K562 (cell line): ENCODE results near the gene CXCL5. TPM values are rescaled to one million over a fixed set of nuclear protein-coding genes. Genes with fewer than 3 reads are reported as not detected.

Experiments
- ATAC-seq: fragments of 200-7000 bp; cut with Tn5 transposase; 3 replicates; pipeline ENCODE4 v1.9.1; 2020; ENCODE audit warnings: moderate library complexity
- BruUV-seq: library from RNA; stranded (reverse); fragments of 400-500 nt; replicated peaks from 2 replicates; lab custom pipeline; 2021; lab: Mats Ljungman, UMichigan
- CTCF ChIA-PET: fragments of 300-600 bp; formaldehyde crosslinking; extraction: SDS; loops from one replicate; lab custom pipeline; 2021; ENCODE audit warnings: low intra/inter-chr PET ratio; lab: Yijun Ruan, JAX
- POLR2A ChIA-PET: fragments of 300-600, 350-650 bp; sonication (Branson Sonifier 250); formaldehyde crosslinking; extraction: SDS; loops from one replicate; lab custom pipeline; 2021; ENCODE audit warnings: antibody characterized with exemption, inconsistent platforms; lab: Yijun Ruan, JAX
- DNase-seq, 4 experiments: peaks; one replicate each; pipeline versions ENCODE4 v3.0.0 to v3.0.0-alpha.2; 2011 to 2018; ENCODE audit warnings: low spot score in 3 of 4, mixed read lengths in 3 of 4; ENCODE audit errors: extremely low read depth in 1 of 4
- FAIRE-seq: peaks from 2 replicates; lab custom pipeline; 2011; peaks lifted over from hg19 to GRCh38; lab: Jason Lieb, UNC
- H2AFZ ChIP-seq: 2 replicates; pipeline ENCODE4 v1.6.0; 2011; ENCODE audit warnings: low read depth, low read length, control low read depth, inconsistent platforms
- H3K27ac ChIP-seq: fragments of 200-600 bp; 3 replicates; pipeline ENCODE4 v1.8.0; 2011; ENCODE audit warnings: low read depth, mild to moderate bottlenecking, control low read depth, inconsistent platforms, low read length, moderate library complexity, mixed read lengths; ENCODE audit errors: extremely low read depth
- H3K27me3 ChIP-seq, 2 experiments: fragments of 300-600 bp in 1 of 2; 2 replicates in 1 of 2; 3 replicates in 1 of 2; pipeline versions ENCODE4 v1.6.0 to v1.8.0; 2011; ENCODE audit warnings: inconsistent platforms in 2 of 2, low read length in 2 of 2, mild to moderate bottlenecking in 1 of 2, mixed read lengths in 1 of 2, moderate library complexity in 1 of 2; ENCODE audit not compliant: control insufficient read depth in 2 of 2, insufficient read depth in 2 of 2
- H3K36me3 ChIP-seq: fragments of 300-600 bp; 3 replicates; pipeline ENCODE4 v1.8.0; 2011; ENCODE audit warnings: mild to moderate bottlenecking, low read length, inconsistent platforms; ENCODE audit not compliant: control insufficient read depth, insufficient read depth
- H3K4me1 ChIP-seq, 2 experiments: fragments of 200-600 bp in 1 of 2; replicated peaks in 1 of 2; 2 replicates in 1 of 2; 3 replicates in 1 of 2; pipeline versions ENCODE4 v1.5.1 to v1.8.0; 2011; ENCODE audit warnings: inconsistent platforms in 2 of 2, low read length in 2 of 2, mild to moderate bottlenecking in 1 of 2, mixed read lengths in 1 of 2, moderate library complexity in 1 of 2; ENCODE audit not compliant: control insufficient read depth in 2 of 2, insufficient read depth in 2 of 2
- H3K4me2 ChIP-seq: 2 replicates; pipeline ENCODE4 v1.6.1; 2011; ENCODE audit warnings: low read length, control low read depth, inconsistent platforms, mixed read lengths; ENCODE audit not compliant: insufficient read depth
- H3K4me3 ChIP-seq: fragments of 200-600 bp; sonication (generic), shearing (Covaris generic); 2 replicates; pipeline ENCODE4 v1.5.1; 2016; ENCODE audit warnings: control low read depth, inconsistent platforms
- H3K79me2 ChIP-seq: fragments of 200-600 bp; 3 replicates; pipeline ENCODE4 v1.8.0; 2011; ENCODE audit warnings: low read length, inconsistent platforms; ENCODE audit not compliant: control insufficient read depth, insufficient read depth
- H3K9ac ChIP-seq, 2 experiments: 2 replicates each; pipeline versions ENCODE4 v1.6.0 to v1.6.1; 2011; ENCODE audit warnings: low read depth in 2 of 2, low read length in 2 of 2, control low read depth in 1 of 2, inconsistent platforms in 1 of 2, mild to moderate bottlenecking in 1 of 2, mixed read lengths in 1 of 2; ENCODE audit not compliant: insufficient read depth in 1 of 2
- H3K9me1 ChIP-seq: one replicate; pipeline ENCODE4 v1.6.0; 2011; ENCODE audit warnings: inconsistent platforms, mild to moderate bottlenecking, low read length, moderate library complexity; ENCODE audit not compliant: control insufficient read depth, insufficient read depth
- H3K9me3 ChIP-seq: replicated peaks from 2 replicates; pipeline ENCODE4 v1.5.1; 2011; ENCODE audit warnings: low read depth, low read length, inconsistent platforms; ENCODE audit not compliant: control insufficient read depth, insufficient read depth
- H4K20me1 ChIP-seq: replicated peaks from 2 replicates; pipeline ENCODE4 v1.6.1; 2011; ENCODE audit warnings: low read length, inconsistent platforms, mixed read lengths; ENCODE audit not compliant: control insufficient read depth, insufficient read depth
- CTCFL ChIP-seq: IDR thresholded peaks from 2 replicates; pipeline ENCODE4 v1.6.1; 2011; ENCODE audit warnings: borderline replicate concordance, low read depth, mild to moderate bottlenecking, moderate library complexity, low read length; ENCODE audit not compliant: insufficient read depth, poor library complexity, severe bottlenecking
- MEIS2 ChIP-seq: fragments of 450-650 bp; IDR thresholded peaks from 2 replicates; pipeline ENCODE4 v1.6.1; 2014; ENCODE audit warnings: mild to moderate bottlenecking; ENCODE audit not compliant: partially characterized antibody
- MTA3 ChIP-seq: fragments of 450-650 bp; formaldehyde crosslinking; IDR thresholded peaks from 2 replicates; pipeline ENCODE4 v1.6.1; 2017; ENCODE audit warnings: mild to moderate bottlenecking, borderline replicate concordance
- ZFP36 ChIP-seq: fragments of 150-350 bp; IDR thresholded peaks from 2 replicates; pipeline ENCODE4 v1.6.1; 2018; ENCODE audit warnings: low read length, low read depth; ENCODE audit not compliant: partially characterized antibody
- ZNF3 ChIP-seq: fragments of 250-450 bp; sonication (Bioruptor Pico); IDR thresholded peaks from 2 replicates; pipeline ENCODE4 v1.5.0; 2021; ENCODE audit warnings: mild to moderate bottlenecking, moderate library complexity
- ZNF431 ChIP-seq: sonication (generic); formaldehyde crosslinking; IDR thresholded peaks from 2 replicates; pipeline ENCODE4 v1.8.0; 2022; ENCODE audit warnings: mild to moderate bottlenecking, missing genetic modification reagents
- WGBS: fragments of 100-300 bp; shearing (Covaris generic); methylation state at CpG from one replicate; pipeline ENCODE4 v1.1.6; 2016; ENCODE audit warnings: low coverage, mixed read lengths; ENCODE audit not compliant: insufficient coverage; ENCODE audit errors: missing lambda C conversion rate; 5-methylcytosine and 5-hydroxymethylcytosine counted together
- in situ Hi-C: fragments of 300-500 bp; cut with MboI; formaldehyde crosslinking; loops from 4 replicates; pipeline ENCODE4 v1.15.0; 2018; ENCODE audit warnings: inconsistent platforms, mixed read lengths
- intact Hi-C: fragments of 100-400 bp; cut with micrococcal nuclease; formaldehyde crosslinking; loops from 2 replicates; pipeline ENCODE4 v1.14.2; 2022
- polyA plus RNA-seq, 8 experiments: library from polyadenylated mRNA; depleted of rRNA in 4 of 8; stranded (reverse) in 5 of 8; unstranded in 3 of 8; fragments of >200 nt; fragmentation: Nextera tagmentation in 2 of 8; fragmentation: Illumina TruSeq in 1 of 8; extraction: Ambion mirVana in 2 of 8; extraction: Trizol in 1 of 8; gene quantifications; 2 replicates each; pipeline versions ENCODE4 v1.2.1 to v1.2.3, GENCODE V29; 2011 to 2014; ENCODE audit warnings: inconsistent platforms in 1 of 8, missing spikeins in 1 of 8
- total RNA-seq, 7 experiments: library from RNA; depleted of rRNA in 6 of 7; stranded (reverse); fragments of >200 nt in 6 of 7; fragmentation: Illumina TruSeq in 2 of 7; extraction: Trizol in 2 of 7; gene quantifications; 2 replicates each; pipeline versions ENCODE4 v1.2.1 to v1.2.3, GENCODE V29; 2011 to 2021; ENCODE audit warnings: low replicate concordance in 1 of 7

The CXCL5 gene
- total and polyA plus RNA-seq, 9 of the 15 experiments (the other 6 are each of a cell fraction or from before 2014, with no cell fraction given) = not detected

DNA sequence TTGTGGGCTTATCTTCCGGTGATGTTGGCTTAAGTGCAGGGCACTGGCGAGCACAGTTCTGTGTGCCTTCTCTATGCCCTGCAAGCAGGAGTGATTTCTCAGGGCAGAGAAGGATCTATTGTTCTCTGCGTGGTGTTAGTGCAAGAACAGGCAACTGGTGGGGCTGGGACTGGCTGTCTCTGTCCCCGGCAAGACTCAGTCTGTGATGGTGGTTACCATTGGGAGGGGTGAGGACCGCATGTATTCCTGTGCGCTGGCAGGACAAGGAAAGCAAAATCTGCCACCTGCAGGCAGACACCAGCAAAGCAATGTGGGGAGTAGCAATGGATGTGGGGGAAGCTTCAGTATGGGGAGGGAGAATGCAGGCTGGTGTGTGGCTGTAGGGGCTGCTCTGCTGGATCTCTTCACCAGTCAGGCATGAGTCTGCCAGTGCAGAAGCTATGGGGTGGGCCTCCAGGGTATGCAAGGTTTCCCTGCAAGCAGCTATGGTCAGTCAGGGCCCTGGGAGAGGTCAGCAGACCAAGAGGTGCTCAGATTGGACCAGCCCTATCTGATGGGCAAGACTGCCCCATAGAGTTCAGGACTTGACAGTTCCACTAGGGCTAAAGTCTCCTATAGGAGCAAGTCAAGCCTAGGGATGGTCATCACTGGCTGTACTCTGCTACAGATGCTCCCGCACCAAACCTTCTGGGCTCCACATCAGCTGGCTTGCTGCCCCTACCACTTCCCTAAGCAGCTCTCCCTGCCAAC is 33.4 kb downstream of the CXCL5 start (continued):
- peak; percentile 30 for TF ChIP-seq CTCFL
- TF ChIP-seq ZNF3 (CRISPR knock-in tag) = no peak
- TF ChIP-seq MEIS2 = no peak
- TF ChIP-seq, all 486 proteins: peak for 6

DNA sequence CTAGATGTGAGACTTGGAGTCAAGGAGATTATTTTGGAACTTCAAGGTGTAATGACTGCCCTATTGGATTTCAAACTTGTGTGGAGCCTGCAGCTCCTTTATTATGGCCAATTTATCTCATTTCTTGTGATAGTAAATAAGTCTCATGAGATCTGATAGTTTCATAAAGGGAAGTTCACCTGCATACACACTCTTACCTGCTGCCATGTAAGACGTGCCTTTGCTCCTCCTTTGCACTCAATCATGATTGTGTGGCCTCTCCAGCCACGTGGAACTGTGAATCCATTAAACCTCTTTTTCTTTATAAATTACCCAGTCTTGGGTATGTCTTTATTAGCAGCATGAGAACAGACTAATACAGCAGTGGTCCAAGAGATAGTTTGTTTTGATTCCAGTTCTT is 35.8 kb downstream of the CXCL5 start:
- Histone ChIP-seq H4K20me1 (no peaks in the 10 kb centered on the region), H3K36me3 (no peaks in the 10 kb centered on the region), H3K9me3 (peaks cover 7% of the 10 kb centered on the region), H3K4me2 (no peak overlapping the region), H2AFZ (no peak overlapping the region), H3K27me3 (no peaks in the 10 kb centered on the region), H3K4me1 (no peaks in the 10 kb centered on the region), H3K27ac (no peak overlapping the region), H3K4me3 (no peak overlapping the region), H3K9ac (no peak overlapping the region), H3K79me2 (no peaks in the 10 kb centered on the region), H3K9me1 (no peaks in the 10 kb centered on the region)
- CTCF ChIA-PET = no interaction called here
- no peak for FAIRE-seq
- no TSS peak for BruUV-seq
- POLR2A ChIA-PET = no interaction called here
- in situ Hi-C loops = no loop called here
- DNase-seq = no peak
- TF ChIP-seq ZFP36 (peak; percentile 34), MTA3 (no peak), ZNF431 (CRISPR knock-in tag) (peak; percentile 99)
- no peak for ATAC-seq
- 23% methylated on average over 2 of the region's 2 CpGs for WGBS
- intact Hi-C loops = no loop called here
